Activated CD4-positive, alpha-beta T cell treated with anti-CD3 and anti-CD28 coated beads for 36 hours (primary cell): ENCODE measurements around the gene ZNF740. TPM values are rescaled to one million over a fixed set of nuclear protein-coding genes. Genes with fewer than 3 reads are reported as not detected.

ENCODE experiments used
- ATAC-seq: fragments of 200-7000 bp; cut with Tn5 transposase; one replicate; pipeline ENCODE4 v1.10.0; 2021; ENCODE audit warnings: mild to moderate bottlenecking, moderate library complexity
- CTCF ChIA-PET: fragments of 350-600 bp; sonication (Branson Sonifier 250); formaldehyde crosslinking; loops from one replicate; lab custom pipeline; 2021; ENCODE audit warnings: antibody characterized with exemption; lab: Charles Lee
- POLR2A ChIA-PET: fragments of 350-600 bp; sonication (Branson Sonifier 250); formaldehyde crosslinking; loops from one replicate; lab custom pipeline; 2021; ENCODE audit warnings: antibody characterized with exemption, inconsistent platforms; lab: Charles Lee
- DNase-seq: peaks from one replicate; pipeline ENCODE4 v3.0.0-alpha.2; 2020
- H3K27ac Mint-ChIP-seq: one replicate; pipeline ENCODE4 v1.8.0; 2021; ENCODE audit warnings: mixed read lengths
- H3K27me3 Mint-ChIP-seq: one replicate; pipeline ENCODE4 v1.8.0; 2021; ENCODE audit warnings: mixed read lengths
- H3K36me3 Mint-ChIP-seq: one replicate; pipeline ENCODE4 v1.8.0; 2021; ENCODE audit warnings: low read depth, mixed read lengths
- H3K4me1 Mint-ChIP-seq: one replicate; pipeline ENCODE4 v1.8.0; 2021; ENCODE audit warnings: mixed read lengths
- H3K4me3 Mint-ChIP-seq: one replicate; pipeline ENCODE4 v1.8.0; 2021; ENCODE audit warnings: mild to moderate bottlenecking, moderate library complexity, mixed read lengths
- H3K9me3 Mint-ChIP-seq: one replicate; pipeline ENCODE4 v1.8.0; 2021; ENCODE audit warnings: low read depth, mixed read lengths
- intact Hi-C, 2 experiments: fragments of 100-400 bp; cut with DNase I in 1 of 2; cut with micrococcal nuclease in 1 of 2; formaldehyde crosslinking; loops; one replicate each; pipeline versions ENCODE4 v1.14.2 to v1.15.1; 2022 to 2024; cut with DNase I, micrococcal nuclease
- total RNA-seq, 2 experiments: library from RNA; stranded (reverse); gene quantifications; one replicate each; pipeline ENCODE4 v1.2.3, GENCODE V29; 2021

ZNF740 gene
- total RNA-seq, 2 experiments from 2014 or later, result 34.9 to 40.2 TPM

DNA sequence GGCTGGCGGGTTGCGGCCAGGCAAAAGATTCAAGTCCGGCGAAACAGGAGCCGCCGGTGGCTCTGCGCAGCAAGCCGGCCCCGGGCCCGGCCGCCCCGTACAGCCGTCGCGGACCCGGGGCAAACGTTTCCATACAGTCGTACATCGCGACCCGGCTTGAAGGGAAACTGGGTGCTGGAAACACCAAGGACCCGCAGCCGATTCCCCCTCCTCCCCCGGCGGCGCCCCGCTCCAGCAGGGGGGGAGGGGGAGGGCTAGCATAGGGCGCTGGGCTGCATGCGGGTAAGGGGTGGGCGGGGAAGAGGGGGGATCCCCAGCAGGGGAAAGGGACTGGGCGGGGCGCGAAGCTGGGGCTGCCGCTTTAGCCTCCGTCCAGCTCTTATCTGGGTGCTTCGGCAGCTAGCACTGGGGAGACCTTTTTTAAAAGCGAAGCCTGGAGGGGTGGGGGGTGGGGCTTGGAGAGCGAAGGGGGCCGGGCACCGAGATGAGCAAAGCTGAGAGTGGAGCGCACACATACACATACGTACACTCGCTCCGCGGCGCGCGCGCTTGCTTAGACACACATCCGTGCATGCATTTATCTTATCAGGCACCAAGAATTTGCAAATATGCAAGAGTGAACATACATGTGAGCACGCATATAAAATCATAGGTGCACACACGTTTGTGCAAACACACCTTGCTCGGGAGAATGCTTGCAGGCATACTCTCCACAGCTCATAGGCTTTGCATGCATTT lies 39.6 kb downstream of the ZNF740 start:
- ATAC-seq, result peak; percentile 60
- no peaks in the 10 kb centered on the region for H3K27me3 Mint-ChIP-seq
- H3K9me3 Mint-ChIP-seq, result no peaks in the 10 kb centered on the region
- H3K4me3 Mint-ChIP-seq, result peak overlapping the region; percentile 83
- peaks cover 3% of the 10 kb centered on the region for H3K36me3 Mint-ChIP-seq
- DNase-seq, result peak; percentile 93
- intact Hi-C loops, result loop anchor here (1.0 to 10.0 kb wide), 15 partner anchors 12 to 281 kb away; partner anchors contain the start of genes AAAS (in 2 of the 2), ESPL1 (in 2 of the 2), PFDN5 (in 2 of the 2) and RARG (in 2 of the 2)
- H3K4me1 Mint-ChIP-seq, result peaks cover 77% of the 10 kb centered on the region
- ChIA-PET CTCF (interaction anchor here (1.0 to 10.7 kb wide), 11 partner anchors 8 to 169 kb away, joined by 3 to 173 read pairs (median 5); partner anchors contain the start of genes AAAS, CSAD, ESPL1 and MYG1), POLR2A (interaction anchor here (0.5 to 1.9 kb wide), 13 partner anchors 9 to 159 kb away, joined by 3 to 13 read pairs (median 4); partner anchors contain the start of genes CSAD, ESPL1, MYG1 and PFDN5)
- peak overlapping the region; percentile 91 for H3K27ac Mint-ChIP-seq

- intact Hi-C loops, result loop anchor here (1.0 to 2.0 kb wide), 14 partner anchors 12 to 280 kb away; partner anchors contain the start of genes ESPL1 (in 2 of the 2), PFDN5 (in 2 of the 2), RARG (in 2 of the 2) and AAAS (in 1 of the 2)
- no peaks in the 10 kb centered on the region for H3K36me3 Mint-ChIP-seq
- DNase-seq (peak; percentile 93), ATAC-seq (peak; percentile 57)
- CTCF ChIA-PET, result interaction anchor here (1.0 to 10.7 kb wide), 7 partner anchors 9 to 102 kb away, joined by 3 to 173 read pairs (median 8); partner anchors contain the start of genes AAAS, CSAD, ESPL1 and MYG1
- no peaks in the 10 kb centered on the region for H3K27me3 Mint-ChIP-seq
- H3K9me3 Mint-ChIP-seq, result no peaks in the 10 kb centered on the region
- H3K27ac Mint-ChIP-seq, result peak overlapping the region; percentile 87
- POLR2A ChIA-PET, result interaction anchor here (0.5 to 1.7 kb wide), 9 partner anchors 10 to 158 kb away, joined by 3 to 13 read pairs (median 6); partner anchors contain the start of genes MYG1 and PFDN5
- H3K4me1 Mint-ChIP-seq, result peaks cover 78% of the 10 kb centered on the region
- peak overlapping the region; percentile 83 for H3K4me3 Mint-ChIP-seq
These were observed 40.2 kb downstream of the ZNF740 start for GRCh38 chr12:53220694-53221202.

- Mint-ChIP-seq H3K9me3 (no peaks in the 10 kb centered on the region), H3K4me3 (peak overlapping the region; percentile 83), H3K27ac (peak overlapping the region; percentile 87), H3K27me3 (no peaks in the 10 kb centered on the region), H3K4me1 (peaks cover 74% of the 10 kb centered on the region), H3K36me3 (no peaks in the 10 kb centered on the region)
- POLR2A ChIA-PET, result interaction anchor here (0.5 kb wide), 1 partner anchor 26 kb away, joined by 4 read pairs; no protein-coding TSS in a partner anchor
- peak; percentile 6 for ATAC-seq
- DNase-seq, result peak; percentile 67
- CTCF ChIA-PET, result interaction anchor here (2.0 to 10.7 kb wide), 3 partner anchors 13 to 69 kb away, joined by 7 to 173 read pairs (median 113); partner anchors contain the start of genes ESPL1, MYG1 and PFDN5
- intact Hi-C loops, result loop anchor here (1.0 to 2.0 kb wide), 6 partner anchors 41 to 279 kb away; partner anchors contain the start of genes CSAD (in 1 of the 2), ESPL1 (in 1 of the 2), PCBP2 (in 1 of the 2) and PFDN5 (in 1 of the 2)
These were observed 40.9 kb downstream of the ZNF740 start for GRCh38 chr12:53221203-53222080.

GRCh38 chr12:53222170-53222721 lies 41.7 kb downstream of the ZNF740 start:
- POLR2A ChIA-PET, result no interaction called here
- peak overlapping the region; percentile 54 for H3K4me3 Mint-ChIP-seq
- no peaks in the 10 kb centered on the region for H3K9me3 Mint-ChIP-seq
- intact Hi-C loops, result no loop called here
- ATAC-seq (no peak), DNase-seq (no peak)
- peaks cover 71% of the 10 kb centered on the region for H3K4me1 Mint-ChIP-seq
- CTCF ChIA-PET, result interaction anchor here (0.9 to 2.7 kb wide), 2 partner anchors 8 to 67 kb away, joined by 3 to 9 read pairs; no protein-coding TSS in a partner anchor
- H3K27me3 Mint-ChIP-seq, result no peaks in the 10 kb centered on the region
- peaks cover 4% of the 10 kb centered on the region for H3K36me3 Mint-ChIP-seq
- peak overlapping the region; percentile 45 for H3K27ac Mint-ChIP-seq

- CTCF ChIA-PET, result interaction anchor here (0.6 to 2.7 kb wide), 5 partner anchors 9 to 77 kb away, joined by 3 to 9 read pairs (median 3); partner anchors contain the start of gene MYG1
- ATAC-seq, result no peak
- peak overlapping the region; percentile 54 for H3K4me3 Mint-ChIP-seq
- peaks cover 65% of the 10 kb centered on the region for H3K4me1 Mint-ChIP-seq
- H3K36me3 Mint-ChIP-seq, result peaks cover 4% of the 10 kb centered on the region
- intact Hi-C loops, result no loop called here
- H3K27ac Mint-ChIP-seq, result peak overlapping the region; percentile 58
- POLR2A ChIA-PET, result interaction anchor here (1.0 kb wide), 1 partner anchor 45 kb away, joined by 6 read pairs; the partner anchor contains the start of gene ESPL1
- DNase-seq, result no peak
- H3K27me3 Mint-ChIP-seq, result no peaks in the 10 kb centered on the region
- no peaks in the 10 kb centered on the region for H3K9me3 Mint-ChIP-seq
These were observed 42.3 kb downstream of the ZNF740 start for GRCh38 chr12:53222806-53223261.

- H3K4me3 Mint-ChIP-seq, result peak overlapping the region; percentile 40
- H3K4me1 Mint-ChIP-seq, result peaks cover 65% of the 10 kb centered on the region
- POLR2A ChIA-PET, result interaction anchor here (1.0 kb wide), 1 partner anchor 44 kb away, joined by 6 read pairs; the partner anchor contains the start of gene ESPL1
- intact Hi-C loops, result no loop called here
- H3K27me3 Mint-ChIP-seq, result no peaks in the 10 kb centered on the region
- CTCF ChIA-PET, result interaction anchor here (0.6 to 2.7 kb wide), 4 partner anchors 9 to 76 kb away, joined by 3 to 9 read pairs (median 3); partner anchors contain the start of gene MYG1
- H3K27ac Mint-ChIP-seq, result peak overlapping the region; percentile 74
- ATAC-seq (no peak), DNase-seq (peak; percentile 51)
- H3K9me3 Mint-ChIP-seq, result no peaks in the 10 kb centered on the region
- H3K36me3 Mint-ChIP-seq, result peaks cover 4% of the 10 kb centered on the region
These were observed 43.0 kb downstream of the ZNF740 start for GRCh38 chr12:53223389-53224060.

GRCh38 chr12:53224061-53224896 lies 43.8 kb downstream of the ZNF740 start:
- no peak for ATAC-seq
- intact Hi-C loops, result no loop called here

GRCh38 chr12:53224897-53225634 lies 44.5 kb downstream of the ZNF740 start:
- Mint-ChIP-seq H3K9me3 (no peaks in the 10 kb centered on the region), H3K4me3 (no peak overlapping the region), H3K27me3 (no peaks in the 10 kb centered on the region), H3K36me3 (peaks cover 6% of the 10 kb centered on the region), H3K4me1 (peaks cover 68% of the 10 kb centered on the region), H3K27ac (peak overlapping the region; percentile 61)
- ATAC-seq, result no peak
- POLR2A ChIA-PET, result no interaction called here
- intact Hi-C loops, result no loop called here
- CTCF ChIA-PET, result interaction anchor here (0.7 to 2.7 kb wide), 6 partner anchors 9 to 127 kb away, joined by 3 to 9 read pairs (median 4); no protein-coding TSS in a partner anchor
- peak; percentile 43 for DNase-seq

More at GRCh38 chr12:53224061-53224896, 43.8 kb downstream of the ZNF740 start:
- DNase-seq, result peak; percentile 41
- POLR2A ChIA-PET, result interaction anchor here (1.0 kb wide), 1 partner anchor 44 kb away, joined by 6 read pairs; the partner anchor contains the start of gene ESPL1
- CTCF ChIA-PET, result interaction anchor here (0.9 to 2.7 kb wide), 3 partner anchors 8 to 27 kb away, joined by 3 to 9 read pairs (median 6); no protein-coding TSS in a partner anchor
- Mint-ChIP-seq H3K27ac (peak overlapping the region; percentile 74), H3K4me3 (peak overlapping the region; percentile 40), H3K4me1 (peaks cover 65% of the 10 kb centered on the region), H3K9me3 (no peaks in the 10 kb centered on the region), H3K27me3 (no peaks in the 10 kb centered on the region), H3K36me3 (peaks cover 4% of the 10 kb centered on the region)
